HG02884 (cell line): Measurements from ENCODE around the gene RPTOR.

Experiments
- ATAC-seq: cut with Tn5 transposase; IDR thresholded peaks from one replicate; pipeline ENCODE4 v1.9.1; 2021; ENCODE audit warnings: mild to moderate bottlenecking, moderate library complexity; ENCODE audit not compliant: unreplicated experiment

RPTOR gene

GRCh38 chr17:80822700-80823410, 278.2 kb downstream of the RPTOR start:
- no peak for ATAC-seq

- ATAC-seq: no peak
Observed at GRCh38 chr17:80824549-80825470, 280.2 kb downstream of the RPTOR start.

GRCh38 chr17:80825471-80826345, 281.1 kb downstream of the RPTOR start:
- ATAC-seq: no peak

- ATAC-seq: no peak
Observed at GRCh38 chr17:80826346-80826954, 281.8 kb downstream of the RPTOR start.

GRCh38 chr17:80826955-80827645, 282.5 kb downstream of the RPTOR start:
- ATAC-seq: no peak

- ATAC-seq: no peak
Observed at GRCh38 chr17:80827646-80828643, 283.3 kb downstream of the RPTOR start.

- no peak for ATAC-seq
Observed at GRCh38 chr17:80829166-80829813, 284.7 kb downstream of the RPTOR start.

- ATAC-seq: no peak
Observed at GRCh38 chr17:80830020-80830780, 285.6 kb downstream of the RPTOR start.

GRCh38 chr17:80831491-80831890, 286.9 kb downstream of the RPTOR start:
- ATAC-seq: no peak

- no peak for ATAC-seq
Observed at GRCh38 chr17:80832266-80832676, 287.6 kb downstream of the RPTOR start.

GRCh38 chr17:80832888-80833583, 288.4 kb downstream of the RPTOR start:
- peak; percentile 60 for ATAC-seq

GRCh38 chr17:80833952-80834892, 289.6 kb downstream of the RPTOR start:
- ATAC-seq: no peak

- no peak for ATAC-seq
Observed at GRCh38 chr17:80834893-80835275, 290.2 kb downstream of the RPTOR start.

GRCh38 chr17:80835816-80836657, 291.4 kb downstream of the RPTOR start:
- ATAC-seq: no peak

- ATAC-seq: no peak
Observed at GRCh38 chr17:80836658-80836965, 292.0 kb downstream of the RPTOR start.
